Mammary epithelial cell (primary cell): Measurements from ENCODE around the gene TMEM221.

Source experiments
- CTCF ChIP-seq, 2 donors: IDR thresholded peaks in 1 of 2; conservative IDR thresholded peaks in 1 of 2; 2 replicates each; pipeline ENCODE4 v1.5.1; 2011 to 2012; ENCODE audit warnings: inconsistent platforms in 2 of 2, low read length in 2 of 2, mild to moderate bottlenecking in 2 of 2, control low read depth in 1 of 2, low read depth in 1 of 2; ENCODE audit not compliant: insufficient read depth in 1 of 2; ENCODE audit errors: extremely low read depth in 1 of 2
- EZH2 ChIP-seq: IDR thresholded peaks from 2 replicates; pipeline ENCODE4 v1.6.1; 2012; ENCODE audit warnings: low read length, inconsistent platforms, borderline replicate concordance

DNA sequence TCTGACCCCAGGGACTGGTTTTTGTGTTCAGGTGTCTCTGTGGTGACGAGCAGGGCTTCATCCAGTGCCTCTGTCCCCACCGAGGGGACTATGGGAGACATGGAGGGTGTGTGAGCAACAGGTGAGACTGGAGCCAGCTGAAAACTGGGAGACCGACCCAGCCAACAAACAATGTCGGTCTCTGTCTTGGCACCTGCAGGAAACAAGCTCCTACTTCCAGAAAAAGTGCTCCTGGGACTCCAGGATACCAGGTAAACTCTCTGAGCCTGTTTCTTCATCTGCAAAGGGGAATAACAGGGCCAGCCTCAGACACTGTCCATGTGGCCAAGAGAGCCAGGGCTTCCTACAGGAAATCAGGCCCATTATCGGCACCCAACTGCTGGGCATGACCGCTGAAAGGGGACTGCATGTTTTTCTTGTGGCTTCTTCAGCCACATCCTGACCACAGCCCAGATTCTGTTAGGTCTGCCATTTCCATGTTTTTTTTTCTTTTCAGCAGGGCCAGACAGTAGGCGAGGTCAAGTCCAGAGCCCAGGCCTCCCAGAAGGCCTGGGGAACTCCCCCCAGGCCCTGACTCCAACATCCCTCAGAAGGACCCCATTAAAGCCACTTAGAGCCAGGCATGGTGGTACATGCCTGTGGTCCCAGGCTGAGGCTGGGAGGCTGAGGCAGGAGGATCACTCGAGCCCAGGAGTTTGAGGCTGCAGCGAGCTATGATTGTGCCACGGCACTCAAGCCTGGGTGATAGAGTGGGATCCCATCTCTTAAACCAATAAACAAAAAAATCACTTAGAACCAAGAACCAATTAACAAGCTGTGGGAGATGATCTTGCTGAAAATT, 42.2 kb downstream of the TMEM221 start:
- TF ChIP-seq CTCF (conservative IDR thresholded peaks at IDR 0.05 in 1 of 2, IDR thresholded peaks at IDR 0.05 in 1 of 2; ENCODE audit: extremely low read depth in 1 of 2, insufficient read depth in 1 of 2, low read depth in 1 of 2, low read length in 2 of 2) (no peak), EZH2 (no peak)
